SU-DHL-6 (cell line): ENCODE measurements around the gene TGIF1.

Experiments used
- H2AFZ ChIP-seq: fragments of 200-600 bp; sonication (generic); 2 replicates; pipeline ENCODE4 v1.6.1; 2014; ENCODE audit warnings: low read depth, mild to moderate bottlenecking, moderate library complexity, mixed read lengths, antibody characterized with exemption, low read length; ENCODE audit not compliant: severe bottlenecking
- H3F3A ChIP-seq: fragments of 200-600 bp; shearing (Covaris generic); 2 replicates; pipeline ENCODE4 v1.6.0; 2016; ENCODE audit warnings: antibody characterized with exemption, mild to moderate bottlenecking; ENCODE audit not compliant: insufficient read depth
- H3K27ac ChIP-seq: fragments of 200-600 bp; sonication (generic); 2 replicates; pipeline ENCODE4 v1.5.1; 2016; ENCODE audit warnings: low read depth, mild to moderate bottlenecking, low read length, moderate library complexity, mixed read lengths
- H3K27me3 ChIP-seq: fragments of 200-600 bp; sonication (generic), shearing (Covaris generic); 2 replicates; pipeline ENCODE4 v1.6.0; 2014; ENCODE audit warnings: mild to moderate bottlenecking, low read length
- H3K36me3 ChIP-seq: fragments of 200-600 bp; sonication (generic); 2 replicates; pipeline ENCODE4 v1.6.1; 2014; ENCODE audit warnings: mild to moderate bottlenecking, low read length, mixed read lengths
- H3K4me2 ChIP-seq: fragments of 300-600, 200-600 bp; shearing (Covaris generic), sonication (generic); 2 replicates; pipeline ENCODE4 v1.6.0; 2014; ENCODE audit warnings: low read length, low read depth, mild to moderate bottlenecking; ENCODE audit not compliant: poor library complexity, severe bottlenecking
- H3K4me3 ChIP-seq: fragments of 200-600 bp; sonication (generic); 2 replicates; pipeline ENCODE4 v1.5.1; 2014; ENCODE audit warnings: antibody characterized with exemption, low read length, mild to moderate bottlenecking, mixed read lengths; ENCODE audit not compliant: insufficient read depth, poor library complexity, severe bottlenecking
- H3K79me2 ChIP-seq: fragments of 200-600 bp; sonication (generic); 2 replicates; pipeline ENCODE4 v1.6.1; 2014; ENCODE audit warnings: mild to moderate bottlenecking, low read length, moderate library complexity; ENCODE audit not compliant: insufficient read depth
- H3K9ac ChIP-seq: fragments of 200-600 bp; sonication (generic); 2 replicates; pipeline ENCODE4 v1.7.0; 2014; ENCODE audit warnings: mild to moderate bottlenecking, low read length
- H3K9me2 ChIP-seq: fragments of 200-600 bp; sonication (generic); replicated peaks from 2 replicates; pipeline ENCODE4 v1.6.1; 2014; ENCODE audit warnings: low read length; ENCODE audit not compliant: insufficient read depth
- H3K9me3 ChIP-seq: fragments of 200-600 bp; sonication (generic); 2 replicates; pipeline ENCODE4 v1.6.1; 2014; ENCODE audit warnings: low read length, mixed read lengths; ENCODE audit not compliant: insufficient read depth
- H4K20me1 ChIP-seq: fragments of 200-600 bp; sonication (generic); 2 replicates; pipeline ENCODE4 v1.6.1; 2014; ENCODE audit warnings: low read depth, mild to moderate bottlenecking, antibody characterized with exemption, low read length, moderate library complexity, mixed read lengths
- EZH2phosphoT487 ChIP-seq: fragments of 200-600 bp; sonication (generic), shearing (Covaris generic); conservative IDR thresholded peaks from 2 replicates; pipeline ENCODE4 v1.6.1; 2018; ENCODE audit warnings: mild to moderate bottlenecking, antibody characterized with exemption, low read length, moderate library complexity, mixed read lengths
- TF ChIP-seq, protein P1 (sequence below): fragments of 200-600 bp; sonication (generic); IDR thresholded peaks from one replicate; pipeline ENCODE4 v1.5.1; 2017; ENCODE audit warnings: antibody characterized with exemption, mild to moderate bottlenecking, low read length, moderate library complexity; ENCODE audit not compliant: insufficient read depth, poor library complexity, severe bottlenecking

TGIF1 gene

DNA sequence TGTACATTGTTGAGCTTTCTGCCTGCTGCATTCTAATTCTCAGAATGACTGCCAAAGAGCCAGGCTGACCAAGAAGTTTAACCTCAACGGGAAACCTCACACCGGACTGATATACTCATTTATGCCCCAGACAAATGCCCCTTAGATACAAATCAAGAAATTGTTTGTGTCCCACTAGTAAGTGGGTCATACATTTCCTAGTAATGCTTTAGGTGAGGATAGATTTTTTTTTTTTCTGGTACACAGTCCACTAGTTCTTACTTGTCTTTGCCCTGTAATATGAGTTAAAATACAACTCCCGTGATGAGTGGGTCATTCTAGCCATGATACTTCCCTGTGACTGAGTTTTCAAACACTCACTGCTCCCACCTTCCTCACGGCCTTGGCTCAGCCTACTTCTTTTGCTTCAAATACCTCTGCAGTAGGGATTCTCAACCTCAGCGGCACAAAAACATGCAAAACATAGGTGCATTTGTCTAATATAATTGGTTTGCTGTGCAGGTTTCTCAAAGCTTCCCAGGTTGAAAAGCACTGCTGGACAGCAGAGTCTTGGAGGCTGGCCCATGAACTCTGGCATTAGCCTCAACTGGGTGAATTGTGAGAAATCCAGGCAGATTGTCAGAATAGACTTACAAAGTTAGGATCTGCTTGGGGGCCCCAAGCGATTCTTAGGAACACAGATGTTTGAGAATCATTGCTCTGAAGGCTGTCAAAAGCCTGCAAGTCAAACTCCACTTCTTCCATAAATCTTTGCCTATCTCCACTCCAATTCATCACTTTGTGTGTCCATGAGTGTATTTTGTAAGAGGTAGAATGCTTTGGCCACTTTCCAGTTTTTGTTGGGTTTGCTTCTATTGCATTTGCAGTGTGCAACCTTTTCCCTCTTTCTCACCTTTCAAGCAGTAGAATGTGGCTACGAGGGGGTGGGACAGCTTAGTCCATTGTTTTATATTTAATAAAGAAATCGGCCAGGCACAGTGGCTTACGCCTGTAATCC is 35.5 kb downstream of the TGIF1 start:
- no peak for TF ChIP-seq EZH2phosphoT487
- TF ChIP-seq, protein P1, sequence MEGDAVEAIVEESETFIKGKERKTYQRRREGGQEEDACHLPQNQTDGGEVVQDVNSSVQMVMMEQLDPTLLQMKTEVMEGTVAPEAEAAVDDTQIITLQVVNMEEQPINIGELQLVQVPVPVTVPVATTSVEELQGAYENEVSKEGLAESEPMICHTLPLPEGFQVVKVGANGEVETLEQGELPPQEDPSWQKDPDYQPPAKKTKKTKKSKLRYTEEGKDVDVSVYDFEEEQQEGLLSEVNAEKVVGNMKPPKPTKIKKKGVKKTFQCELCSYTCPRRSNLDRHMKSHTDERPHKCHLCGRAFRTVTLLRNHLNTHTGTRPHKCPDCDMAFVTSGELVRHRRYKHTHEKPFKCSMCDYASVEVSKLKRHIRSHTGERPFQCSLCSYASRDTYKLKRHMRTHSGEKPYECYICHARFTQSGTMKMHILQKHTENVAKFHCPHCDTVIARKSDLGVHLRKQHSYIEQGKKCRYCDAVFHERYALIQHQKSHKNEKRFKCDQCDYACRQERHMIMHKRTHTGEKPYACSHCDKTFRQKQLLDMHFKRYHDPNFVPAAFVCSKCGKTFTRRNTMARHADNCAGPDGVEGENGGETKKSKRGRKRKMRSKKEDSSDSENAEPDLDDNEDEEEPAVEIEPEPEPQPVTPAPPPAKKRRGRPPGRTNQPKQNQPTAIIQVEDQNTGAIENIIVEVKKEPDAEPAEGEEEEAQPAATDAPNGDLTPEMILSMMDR: no peak
- H2AFZ ChIP-seq: no peak overlapping the region
- no peak overlapping the region for H3K9ac ChIP-seq

DNA sequence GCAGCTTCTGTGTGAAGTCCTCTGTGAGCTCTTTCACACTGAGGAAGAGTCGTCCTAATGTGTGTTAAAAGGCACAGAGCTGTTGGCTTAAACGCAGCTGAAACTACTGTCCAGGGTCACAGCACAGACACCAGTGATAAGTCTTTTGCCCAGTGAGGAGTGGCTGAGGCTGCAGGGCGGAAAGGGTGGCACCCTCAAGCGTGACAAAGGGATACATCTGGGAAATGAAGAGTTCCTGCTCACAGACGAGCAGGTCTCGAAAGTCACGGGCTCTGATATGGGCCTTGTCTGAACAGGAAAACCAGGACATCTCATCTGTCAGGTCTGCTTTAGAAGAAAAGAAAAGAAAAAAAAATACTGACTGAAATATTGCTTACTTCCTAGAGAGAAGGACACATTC is 36.5 kb downstream of the TGIF1 start:
- no peaks in the 10 kb centered on the region for H3K27me3 ChIP-seq
- no peak overlapping the region for H3K27ac ChIP-seq
- H3K4me3 ChIP-seq: no peak overlapping the region
- no peak overlapping the region for H3K9ac ChIP-seq
- H3K36me3 ChIP-seq: no peaks in the 10 kb centered on the region
- no peaks in the 10 kb centered on the region for H3F3A ChIP-seq
- H2AFZ ChIP-seq: no peak overlapping the region
- H4K20me1 ChIP-seq: no peaks in the 10 kb centered on the region
- H3K9me2 ChIP-seq: no peaks in the 10 kb centered on the region
- no peak overlapping the region for H3K4me2 ChIP-seq
- TF ChIP-seq, protein P1: no peak
- TF ChIP-seq EZH2phosphoT487: no peak
- no peaks in the 10 kb centered on the region for H3K79me2 ChIP-seq
- no peaks in the 10 kb centered on the region for H3K9me3 ChIP-seq

More for the DNA sequence above, 35.5 kb downstream of the TGIF1 start:
- Histone ChIP-seq H3K4me2 (no peak overlapping the region), H3K4me3 (no peak overlapping the region), H3K36me3 (no peaks in the 10 kb centered on the region), H3K27ac (no peak overlapping the region), H3F3A (no peaks in the 10 kb centered on the region), H3K9me3 (no peaks in the 10 kb centered on the region), H3K79me2 (no peaks in the 10 kb centered on the region), H3K9me2 (no peaks in the 10 kb centered on the region), H4K20me1 (no peaks in the 10 kb centered on the region), H3K27me3 (no peaks in the 10 kb centered on the region)

DNA sequence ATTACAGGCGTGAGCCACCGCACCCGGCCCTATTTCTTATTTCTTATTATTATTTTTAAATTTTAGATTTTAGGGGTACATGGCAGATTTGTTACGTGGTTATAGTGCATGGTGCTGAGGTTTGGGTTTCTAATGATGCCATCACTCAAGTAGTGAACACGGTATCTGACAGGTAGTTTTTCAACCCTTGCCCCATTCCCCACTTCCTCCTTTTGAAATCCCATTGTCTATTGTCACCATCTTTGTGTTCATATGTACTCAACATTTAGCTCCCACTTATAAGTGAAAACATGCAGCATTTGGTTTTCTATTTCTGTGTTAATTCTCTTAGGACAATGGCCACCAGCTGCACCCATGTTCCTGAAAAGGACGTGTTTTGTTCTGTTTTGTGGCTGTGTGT is 39.5 kb downstream of the TGIF1 start:
- TF ChIP-seq, protein P1: no peak
- TF ChIP-seq EZH2phosphoT487: no peak
- Histone ChIP-seq H3K27ac (no peak overlapping the region), H3K27me3 (no peaks in the 10 kb centered on the region), H3K4me2 (no peak overlapping the region), H4K20me1 (no peaks in the 10 kb centered on the region), H3K36me3 (no peaks in the 10 kb centered on the region), H3K79me2 (no peaks in the 10 kb centered on the region), H3K9ac (no peak overlapping the region), H3K9me3 (no peaks in the 10 kb centered on the region), H3K9me2 (no peaks in the 10 kb centered on the region), H3F3A (no peaks in the 10 kb centered on the region), H3K4me3 (no peak overlapping the region), H2AFZ (no peak overlapping the region)
